Loucy (cell line): ENCODE data around the gene BDKRB1.

ENCODE experiments used
- CTCF ChIP-seq: fragments of 200-600 bp; sonication (generic); conservative IDR thresholded peaks from 2 replicates; pipeline ENCODE4 v1.5.1; 2014; ENCODE audit warnings: mild to moderate bottlenecking, antibody characterized with exemption, low read length
- EZH2phosphoT487 ChIP-seq: fragments of 200-600 bp; IDR thresholded peaks from 2 replicates; pipeline ENCODE4 v1.6.1; 2018; ENCODE audit warnings: antibody characterized with exemption, mild to moderate bottlenecking, moderate library complexity, borderline replicate concordance

DNA sequence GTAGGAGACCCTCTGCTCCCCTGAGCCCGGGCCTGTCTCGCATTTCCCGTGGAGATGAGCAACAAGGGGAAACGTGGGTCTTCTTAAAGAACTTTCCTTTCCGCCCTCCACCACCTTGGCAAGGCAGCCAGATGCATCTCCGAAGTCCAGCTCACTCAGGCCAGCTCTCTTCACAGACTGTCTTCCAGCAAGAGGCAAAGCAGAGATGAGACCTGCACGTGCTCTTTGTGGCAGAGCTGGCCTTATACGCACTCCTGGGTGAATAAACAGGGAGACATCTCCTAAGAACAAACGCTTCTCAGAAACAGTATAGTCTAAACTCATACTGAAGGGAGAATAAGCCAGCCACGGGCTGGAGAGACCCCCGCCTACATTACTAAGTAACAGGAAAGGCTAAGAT lies 1.3 kb upstream of the BDKRB1 start:
- TF ChIP-seq CTCF = no peak
- no peak for TF ChIP-seq EZH2phosphoT487
